ENCODE results near the gene TFRC. TPM values are rescaled to one million over a fixed set of nuclear protein-coding genes. Genes with fewer than 3 reads are reported as not detected.

TFRC gene
- total and polyA plus RNA-seq, 3 donors from 2014 or later, result 38.6 to 77.0 (median 72.1) TPM

GRCh38 chr3:196016485-196016884, 65.4 kb downstream of the TFRC start:
- 74 to 87% methylated on average over 2 of the region's 2 CpGs for WGBS, 2 donors
- TF ChIP-seq CTCF (IDR thresholded peaks at IDR 0.05), result no peak
- no peak for TF ChIP-seq POLR2A (IDR thresholded peaks at IDR 0.05)
- Histone ChIP-seq H3K9me3 (no peaks in the 10 kb centered on the region), H3K27me3 (no peaks in the 10 kb centered on the region), H3K4me1 (no peaks in the 10 kb centered on the region), H3K27ac (no peak overlapping the region), H3K36me3 (ENCODE audit: low read depth, missing control alignments) (no peaks in the 10 kb centered on the region), H3K4me3 (no peak overlapping the region)
- intact Hi-C loops (cut with DNase I; ENCODE audit: low total_unique reads), result no loop called here
- DNase-seq, result no peak

GRCh38 chr3:196016059-196016458, 65.8 kb downstream of the TFRC start:
- Histone ChIP-seq H3K27ac (no peak overlapping the region), H3K4me3 (no peak overlapping the region), H3K9me3 (no peaks in the 10 kb centered on the region), H3K36me3 (ENCODE audit: low read depth, missing control alignments) (no peaks in the 10 kb centered on the region), H3K27me3 (no peaks in the 10 kb centered on the region), H3K4me1 (no peaks in the 10 kb centered on the region)
- 94 to 100% methylated on average over 1 of the region's 1 CpG for WGBS, 2 donors
- DNase-seq, result no peak
- intact Hi-C loops (cut with DNase I; ENCODE audit: low total_unique reads), result no loop called here
- no peak for TF ChIP-seq POLR2A (IDR thresholded peaks at IDR 0.05)
- no peak for TF ChIP-seq CTCF (IDR thresholded peaks at IDR 0.05)

GRCh38 chr3:196013587-196014487, 68.1 kb downstream of the TFRC start:
- TF ChIP-seq CTCF (IDR thresholded peaks at IDR 0.05) (no peak), POLR2A (IDR thresholded peaks at IDR 0.05) (no peak)
- WGBS, 2 donors, result 87 to 91% methylated on average over 15 of the region's 15 CpGs
- H3K27ac ChIP-seq, result no peak overlapping the region
- no peaks in the 10 kb centered on the region for H3K4me1 ChIP-seq
- H3K36me3 ChIP-seq (ENCODE audit: low read depth, missing control alignments), result no peaks in the 10 kb centered on the region
- intact Hi-C loops (cut with DNase I; ENCODE audit: low total_unique reads), result no loop called here
- DNase-seq, result no peak
- H3K27me3 ChIP-seq, result no peaks in the 10 kb centered on the region
- H3K9me3 ChIP-seq, result no peaks in the 10 kb centered on the region
- H3K4me3 ChIP-seq, result no peak overlapping the region

GRCh38 chr3:196012941-196013476, 68.9 kb downstream of the TFRC start:
- Histone ChIP-seq H3K4me1 (no peaks in the 10 kb centered on the region), H3K36me3 (ENCODE audit: low read depth, missing control alignments) (no peaks in the 10 kb centered on the region), H3K27me3 (no peaks in the 10 kb centered on the region), H3K4me3 (no peak overlapping the region), H3K27ac (no peak overlapping the region), H3K9me3 (no peaks in the 10 kb centered on the region)
- no peak for TF ChIP-seq POLR2A (IDR thresholded peaks at IDR 0.05)
- TF ChIP-seq CTCF (IDR thresholded peaks at IDR 0.05), result no peak
- intact Hi-C loops (cut with DNase I; ENCODE audit: low total_unique reads), result no loop called here
- DNase-seq, result no peak
- 79 to 92% methylated on average over 15 of the region's 15 CpGs for WGBS, 2 donors
